Testis (tissue), 3 donors: ENCODE results near the gene PLOD3. TPM values are rescaled to one million over a fixed set of nuclear protein-coding genes. Genes with fewer than 3 reads are reported as not detected.

Source experiments
- DNase-seq: peaks from one replicate; pipeline ENCODE4 v3.0.0-alpha.2; 2019
- H3K27ac ChIP-seq, 2 donors: fragments of 200-600 bp; sonication (generic); one replicate each; pipeline ENCODE4 v1.5.1; 2019
- H3K27me3 ChIP-seq: fragments of 200-600 bp; sonication (generic); one replicate; pipeline ENCODE4 v1.5.1; 2019
- H3K36me3 ChIP-seq: fragments of 200-600 bp; sonication (generic); one replicate; pipeline ENCODE4 v1.5.1; 2017; ENCODE audit warnings: low read depth; ENCODE audit errors: missing control alignments
- H3K4me1 ChIP-seq: fragments of 200-600 bp; sonication (generic); one replicate; pipeline ENCODE4 v1.5.1; 2019
- H3K4me3 ChIP-seq, 2 donors: fragments of 200-600 bp; sonication (generic); one replicate each; pipeline ENCODE4 v1.5.1; 2017 to 2019
- H3K9me3 ChIP-seq: fragments of 200-600 bp; sonication (generic); one replicate; pipeline ENCODE4 v1.5.1; 2017
- CTCF ChIP-seq, 3 experiments: fragments of 450-650 bp in 2 of 3; fragments of 200-600 bp in 1 of 3; sonication (generic) in 1 of 3; IDR thresholded peaks; one replicate each; pipeline ENCODE4 v1.5.1; 2016 to 2019; ENCODE audit warnings: antibody characterized with exemption in 3 of 3, mild to moderate bottlenecking in 2 of 3, moderate library complexity in 1 of 3
- POLR2A ChIP-seq: fragments of 450-650 bp; IDR thresholded peaks from one replicate; pipeline ENCODE4 v1.6.1; 2017; ENCODE audit warnings: antibody characterized with exemption, mild to moderate bottlenecking, moderate library complexity
- WGBS, 2 donors: methylation state at CpG; one replicate each; pipeline ENCODE4 v1.1.5; 2018; 5-methylcytosine and 5-hydroxymethylcytosine counted together
- intact Hi-C: fragments of 100-400 bp; cut with DNase I; formaldehyde crosslinking; loops from one replicate; pipeline ENCODE4 v1.15.1; 2023; ENCODE audit warnings: low total_unique reads
- polyA plus RNA-seq: library from polyadenylated mRNA; stranded (reverse); fragments of 350-450 nt; fragmentation: Illumina TruSeq; extraction: RNeasy Lipid Tissue Mini Kit (QIAGEN cat#74804); gene quantifications from one replicate; pipeline ENCODE4 v1.2.3, GENCODE V29; 2014; ENCODE audit warnings: low read depth, low replicate concordance; ENCODE audit not compliant: insufficient read depth
- total RNA-seq, 2 donors: library from RNA; depleted of rRNA; stranded (reverse); fragments of >200 nt; gene quantifications; one replicate each; pipeline ENCODE4 v1.2.3, GENCODE V29; 2016

The PLOD3 gene
- total and polyA plus RNA-seq, 3 donors from 2014 or later, result 32.1 to 45.6 (median 36.3) TPM

- WGBS, 2 donors, result 60 to 72% methylated on average over 4 to 21 of the region's 21 CpGs
- Histone ChIP-seq H3K27me3 (no peaks in the 10 kb centered on the region), H3K36me3 (no peaks in the 10 kb centered on the region), H3K27ac (no peak overlapping the region), H3K4me1 (peaks cover 6% of the 10 kb centered on the region), H3K9me3 (no peaks in the 10 kb centered on the region), H3K4me3 (peak overlapping the region in 1 of 2 donors; percentile 15)
- TF ChIP-seq CTCF (IDR thresholded peaks at IDR 0.05), result no peak
- no peak for TF ChIP-seq POLR2A
- intact Hi-C loops, result no loop called here
- DNase-seq, result no peak
These were observed 19.4 kb downstream of the PLOD3 start for GRCh38 chr7:101197991-101198390.

GRCh38 chr7:101195884-101196283 lies 21.5 kb downstream of the PLOD3 start:
- 89 to 90% methylated on average over 17 of the region's 17 CpGs for WGBS, 2 donors
- no peak overlapping the region for H3K27ac ChIP-seq
- no peak for DNase-seq
- no peak overlapping the region for H3K4me3 ChIP-seq
- TF ChIP-seq CTCF (IDR thresholded peaks at IDR 0.05), result no peak
- no peaks in the 10 kb centered on the region for H3K27me3 ChIP-seq
- H3K9me3 ChIP-seq, result no peaks in the 10 kb centered on the region
- no peaks in the 10 kb centered on the region for H3K4me1 ChIP-seq
- H3K36me3 ChIP-seq, result no peaks in the 10 kb centered on the region
- intact Hi-C loops, result no loop called here

- no peaks in the 10 kb centered on the region for H3K36me3 ChIP-seq
- no peaks in the 10 kb centered on the region for H3K9me3 ChIP-seq
- H3K27ac ChIP-seq, result no peak overlapping the region
- no peaks in the 10 kb centered on the region for H3K27me3 ChIP-seq
- H3K4me3 ChIP-seq, result no peak overlapping the region
- no peak for DNase-seq
- no peaks in the 10 kb centered on the region for H3K4me1 ChIP-seq
- intact Hi-C loops, result no loop called here
- 84 to 86% methylated on average over 8 of the region's 8 CpGs for WGBS, 2 donors
- no peak for TF ChIP-seq POLR2A
- no peak for TF ChIP-seq CTCF (IDR thresholded peaks at IDR 0.05)
These were observed 28.3 kb downstream of the PLOD3 start for GRCh38 chr7:101189109-101189508.

GRCh38 chr7:101186844-101187428 lies 30.4 kb downstream of the PLOD3 start:
- H3K27me3 ChIP-seq, result no peaks in the 10 kb centered on the region
- no peak overlapping the region for H3K4me3 ChIP-seq
- intact Hi-C loops, result no loop called here
- no peak for TF ChIP-seq CTCF (IDR thresholded peaks at IDR 0.05)
- TF ChIP-seq POLR2A, result no peak
- DNase-seq, result no peak
- no peaks in the 10 kb centered on the region for H3K4me1 ChIP-seq
- no peaks in the 10 kb centered on the region for H3K36me3 ChIP-seq
- no peaks in the 10 kb centered on the region for H3K9me3 ChIP-seq
- H3K27ac ChIP-seq, result no peak overlapping the region
- WGBS, 2 donors, result 90 to 93% methylated on average over 4 of the region's 4 CpGs

GRCh38 chr7:101186194-101186593 lies 31.2 kb downstream of the PLOD3 start:
- Histone ChIP-seq H3K4me3 (no peak overlapping the region), H3K36me3 (no peaks in the 10 kb centered on the region), H3K9me3 (no peaks in the 10 kb centered on the region), H3K27ac (no peak overlapping the region), H3K4me1 (no peaks in the 10 kb centered on the region), H3K27me3 (no peaks in the 10 kb centered on the region)
- DNase-seq, result no peak
- TF ChIP-seq POLR2A (no peak), CTCF (IDR thresholded peaks at IDR 0.05) (no peak)
- WGBS, 2 donors, result 72 to 79% methylated on average over 6 of the region's 6 CpGs
- intact Hi-C loops, result no loop called here
